Measurements from ENCODE around the gene HRH3. TPM values are rescaled to one million over a fixed set of nuclear protein-coding genes. Genes with fewer than 3 reads are reported as not detected.

The HRH3 gene
- total RNA-seq, 2 donors from 2014 or later: 0.18 to 0.51 TPM

DNA sequence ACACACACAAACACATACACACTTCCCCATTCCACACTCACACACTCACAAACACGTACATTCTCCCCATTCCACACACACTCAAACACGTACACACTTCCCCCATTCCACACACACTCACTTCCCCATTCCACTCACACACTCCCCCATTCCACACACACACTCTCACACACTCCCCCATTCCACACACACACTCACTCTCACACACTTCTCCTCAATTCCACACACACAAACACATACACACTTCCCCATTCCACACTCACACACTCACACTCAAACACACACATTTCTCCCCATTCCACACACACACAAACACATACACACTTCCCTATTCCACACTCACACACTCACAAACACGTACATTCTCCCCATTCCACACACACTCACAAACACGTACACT is 9.6 kb upstream of the HRH3 start:
- no peak for TF ChIP-seq POLR2A (IDR thresholded peaks at IDR 0.05)
- TF ChIP-seq POLR2AphosphoS5 (IDR thresholded peaks at IDR 0.05): no peak
- Histone ChIP-seq H3K4me3 (no peak overlapping the region), H3K36me3 (no peaks in the 10 kb centered on the region), H3K27me3 (replicated peaks; ENCODE audit: insufficient read depth) (no peaks in the 10 kb centered on the region), H3K27ac (no peak overlapping the region), H3K4me1 (replicated peaks) (peaks cover 16% of the 10 kb centered on the region), H3K9me3 (no peaks in the 10 kb centered on the region)
- DNase-seq (ENCODE audit: low spot score): no peak
- intact Hi-C loops (cut with DNase I): no loop called here
- 59% methylated on average over 4 of the region's 4 CpGs for WGBS

GRCh38 chr20:62228982-62229545 is 9.0 kb upstream of the HRH3 start:
- DNase-seq (ENCODE audit: low spot score): no peak
- peaks cover 10% of the 10 kb centered on the region for H3K4me1 ChIP-seq (replicated peaks)
- no peak for TF ChIP-seq POLR2AphosphoS5 (IDR thresholded peaks at IDR 0.05)
- no peak overlapping the region for H3K4me3 ChIP-seq
- intact Hi-C loops (cut with DNase I): no loop called here
- H3K9me3 ChIP-seq: no peaks in the 10 kb centered on the region
- WGBS: 73% methylated on average over 7 of the region's 7 CpGs
- H3K36me3 ChIP-seq: no peaks in the 10 kb centered on the region
- H3K27ac ChIP-seq: no peak overlapping the region
- H3K27me3 ChIP-seq (replicated peaks; ENCODE audit: insufficient read depth): no peaks in the 10 kb centered on the region

DNA sequence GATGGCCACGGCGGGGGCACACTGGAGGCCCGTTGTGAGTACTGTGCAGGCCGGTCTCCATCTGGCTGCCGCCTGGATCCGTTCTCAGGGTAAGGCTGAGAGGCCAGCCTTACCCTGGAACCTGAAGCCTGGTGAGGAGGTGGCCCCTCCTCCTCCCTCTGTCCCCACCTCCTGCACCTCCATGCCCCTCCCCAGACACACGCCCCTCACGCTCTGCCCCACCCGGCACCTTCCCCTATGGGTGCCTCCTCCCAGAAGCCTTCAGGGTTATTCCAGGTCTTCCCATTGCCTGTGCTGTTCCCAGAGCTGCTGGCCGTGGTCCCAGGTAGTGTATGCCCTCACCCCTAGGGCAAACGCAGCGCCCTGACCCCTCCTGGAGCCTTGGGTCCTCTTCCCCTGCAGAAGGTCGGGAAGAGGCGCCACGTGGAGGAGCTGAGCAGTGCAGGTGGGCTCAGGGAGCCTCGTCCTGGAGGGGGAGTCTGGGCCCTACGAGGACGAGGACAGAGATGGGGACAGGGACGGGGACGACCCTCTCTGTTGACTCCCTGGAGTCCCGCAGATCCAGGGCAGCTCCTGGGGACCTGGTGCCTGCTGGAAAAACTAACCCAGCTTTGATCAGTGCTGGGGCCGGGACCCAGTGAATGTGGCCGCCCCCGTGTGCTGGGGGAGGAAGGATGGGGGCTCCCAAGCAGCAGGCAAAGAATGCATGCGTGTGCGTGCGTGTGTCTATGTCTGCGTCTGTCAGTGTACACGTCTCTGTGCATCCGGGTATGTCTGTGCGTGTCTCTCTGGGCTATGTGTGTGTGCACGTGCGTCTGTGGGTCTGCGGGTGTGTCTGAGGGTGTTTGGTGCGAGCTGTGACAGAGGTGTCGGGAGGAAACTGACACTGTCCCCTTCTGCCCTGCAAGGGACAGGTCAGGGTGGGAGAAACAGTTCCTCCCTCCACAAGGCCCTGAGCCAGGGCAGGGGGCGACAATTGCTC is 8.2 kb upstream of the HRH3 start:
- 32% methylated on average over 33 of the region's 37 CpGs for WGBS
- H3K27ac ChIP-seq: no peak overlapping the region
- H3K9me3 ChIP-seq: no peaks in the 10 kb centered on the region
- H3K36me3 ChIP-seq: no peaks in the 10 kb centered on the region
- intact Hi-C loops (cut with DNase I): no loop called here
- H3K4me3 ChIP-seq: no peak overlapping the region
- no peak for DNase-seq (ENCODE audit: low spot score)
- peaks cover under 1% of the 10 kb centered on the region for H3K27me3 ChIP-seq (replicated peaks; ENCODE audit: insufficient read depth)
- peaks cover 9% of the 10 kb centered on the region for H3K4me1 ChIP-seq (replicated peaks)
- TF ChIP-seq POLR2A (IDR thresholded peaks at IDR 0.05) (no peak), POLR2AphosphoS5 (IDR thresholded peaks at IDR 0.05) (no peak)
- TF ChIP-seq, protein P1, sequence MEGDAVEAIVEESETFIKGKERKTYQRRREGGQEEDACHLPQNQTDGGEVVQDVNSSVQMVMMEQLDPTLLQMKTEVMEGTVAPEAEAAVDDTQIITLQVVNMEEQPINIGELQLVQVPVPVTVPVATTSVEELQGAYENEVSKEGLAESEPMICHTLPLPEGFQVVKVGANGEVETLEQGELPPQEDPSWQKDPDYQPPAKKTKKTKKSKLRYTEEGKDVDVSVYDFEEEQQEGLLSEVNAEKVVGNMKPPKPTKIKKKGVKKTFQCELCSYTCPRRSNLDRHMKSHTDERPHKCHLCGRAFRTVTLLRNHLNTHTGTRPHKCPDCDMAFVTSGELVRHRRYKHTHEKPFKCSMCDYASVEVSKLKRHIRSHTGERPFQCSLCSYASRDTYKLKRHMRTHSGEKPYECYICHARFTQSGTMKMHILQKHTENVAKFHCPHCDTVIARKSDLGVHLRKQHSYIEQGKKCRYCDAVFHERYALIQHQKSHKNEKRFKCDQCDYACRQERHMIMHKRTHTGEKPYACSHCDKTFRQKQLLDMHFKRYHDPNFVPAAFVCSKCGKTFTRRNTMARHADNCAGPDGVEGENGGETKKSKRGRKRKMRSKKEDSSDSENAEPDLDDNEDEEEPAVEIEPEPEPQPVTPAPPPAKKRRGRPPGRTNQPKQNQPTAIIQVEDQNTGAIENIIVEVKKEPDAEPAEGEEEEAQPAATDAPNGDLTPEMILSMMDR (IDR thresholded peaks at IDR 0.05): no peak

GRCh38 chr20:62227591-62227976 is 7.5 kb upstream of the HRH3 start:
- DNase-seq (ENCODE audit: low spot score): no peak
- TF ChIP-seq POLR2A (IDR thresholded peaks at IDR 0.05): no peak
- TF ChIP-seq POLR2AphosphoS5 (IDR thresholded peaks at IDR 0.05): no peak
- TF ChIP-seq, protein P1 (IDR thresholded peaks at IDR 0.05): no peak
- no peaks in the 10 kb centered on the region for H3K36me3 ChIP-seq
- H3K4me3 ChIP-seq: no peak overlapping the region
- H3K27ac ChIP-seq: no peak overlapping the region
- H3K9me3 ChIP-seq: no peaks in the 10 kb centered on the region
- 64% methylated on average over 10 of the region's 10 CpGs for WGBS
- peaks cover 6% of the 10 kb centered on the region for H3K27me3 ChIP-seq (replicated peaks; ENCODE audit: insufficient read depth)
- intact Hi-C loops (cut with DNase I): no loop called here
- peaks cover 4% of the 10 kb centered on the region for H3K4me1 ChIP-seq (replicated peaks)

DNA sequence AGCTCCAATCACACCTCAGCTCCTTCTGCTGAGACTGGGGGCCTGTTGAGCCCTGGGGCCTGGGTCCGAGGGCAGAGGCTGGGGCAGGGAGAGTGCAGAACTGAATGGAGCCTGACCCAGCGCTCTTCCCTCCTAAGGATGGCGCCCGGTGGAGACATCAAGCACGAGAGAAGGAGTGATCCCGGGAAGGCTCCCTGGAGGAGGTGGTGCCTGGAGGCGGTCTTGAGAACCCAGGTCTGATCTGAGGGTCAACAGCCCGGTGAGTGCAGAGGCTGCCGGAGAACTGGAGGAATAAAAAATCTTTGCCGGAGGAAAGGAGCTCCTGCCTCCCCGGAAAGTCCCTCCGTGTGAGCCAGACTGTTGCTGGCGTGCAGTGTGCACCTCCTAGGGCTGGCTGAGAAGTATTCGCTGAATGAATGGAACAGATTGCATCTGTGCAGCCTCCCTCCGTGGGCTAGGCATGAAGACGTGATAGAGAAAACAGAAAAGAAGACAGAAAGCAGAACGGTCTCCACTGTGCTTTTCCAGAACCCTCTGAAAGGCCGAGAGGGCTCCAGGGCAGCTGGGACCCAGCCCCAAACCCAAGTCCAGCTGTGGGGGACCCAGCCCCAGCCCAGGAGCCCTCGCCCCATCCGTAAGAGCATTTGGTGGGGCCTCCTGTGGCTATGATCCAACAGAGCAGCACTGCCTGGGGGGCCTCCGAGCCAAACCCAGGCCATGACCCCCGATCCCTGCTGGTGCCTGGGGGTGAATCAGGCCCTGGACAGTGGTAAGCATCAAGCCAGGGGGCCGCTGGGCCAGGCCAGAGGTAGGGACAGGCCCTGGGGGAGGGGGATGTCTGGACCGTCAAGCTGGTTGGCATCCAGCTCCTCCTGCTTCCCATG is 6.9 kb upstream of the HRH3 start:
- peaks cover 13% of the 10 kb centered on the region for H3K27me3 ChIP-seq (replicated peaks; ENCODE audit: insufficient read depth)

More for the DNA sequence above, 6.9 kb upstream of the HRH3 start:
- intact Hi-C loops (cut with DNase I): no loop called here
- Histone ChIP-seq H3K9me3 (no peaks in the 10 kb centered on the region), H3K27ac (no peak overlapping the region), H3K4me1 (replicated peaks) (no peaks in the 10 kb centered on the region), H3K4me3 (no peak overlapping the region), H3K36me3 (no peaks in the 10 kb centered on the region)
- WGBS: 55% methylated on average over 24 of the region's 24 CpGs
- DNase-seq (ENCODE audit: low spot score): no peak
- TF ChIP-seq POLR2A (IDR thresholded peaks at IDR 0.05) (no peak), POLR2AphosphoS5 (IDR thresholded peaks at IDR 0.05) (no peak)
- TF ChIP-seq, protein P1 (IDR thresholded peaks at IDR 0.05): no peak

Measured in prostate gland (tissue), 2 donors.